Measurements from ENCODE around the gene INPP5J. TPM values are rescaled to one million over a fixed set of nuclear protein-coding genes. Genes with fewer than 3 reads are reported as not detected.
"Not testable (repeated sequence)": the region's sequence is repeated elsewhere in the genome, so short reads cannot be mapped to it uniquely, and the experiment has no call there.

Gene INPP5J
- total RNA-seq, 2 experiments from 2014 or later = 0.15 TPM; not detected in 1

- POLR2A ChIA-PET, CTCF ChIA-PET: not testable (repeated sequence)
Observed at GRCh38 chr22:31097539-31097938, 25.2 kb upstream of the INPP5J start.

DNA sequence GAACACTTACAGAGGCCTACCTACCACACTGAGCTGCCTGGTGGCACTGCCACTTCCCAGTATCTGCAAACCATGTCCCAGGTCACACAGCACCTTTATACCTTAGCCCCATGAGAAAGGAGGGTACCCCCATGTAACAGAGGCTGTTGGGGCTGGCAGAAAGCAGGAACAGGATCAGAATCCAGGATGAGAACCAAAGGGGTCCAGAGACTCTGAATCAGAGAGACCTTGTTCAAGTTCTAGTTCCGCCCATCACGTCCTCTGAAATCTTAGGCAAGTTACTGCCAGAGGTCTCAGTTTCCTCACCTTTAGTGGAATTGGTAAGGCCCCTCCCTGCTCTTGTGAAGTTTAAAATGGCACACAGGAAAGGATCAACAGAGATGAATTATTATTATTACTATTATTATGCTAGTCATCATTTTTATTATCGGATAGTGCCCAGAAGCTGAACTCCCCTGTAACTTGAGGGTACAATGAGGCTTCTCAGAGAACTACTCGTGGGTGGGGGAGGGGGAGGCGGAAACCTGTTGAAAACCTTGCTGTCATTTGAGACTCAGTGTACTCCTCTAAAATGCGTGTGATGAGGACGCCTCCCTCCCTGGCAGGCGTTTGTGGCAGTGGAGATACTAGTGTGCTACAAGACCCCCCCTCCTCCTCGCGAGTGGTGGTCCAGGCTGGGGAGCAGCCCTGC, 24.7 kb upstream of the INPP5J start:
- POLR2A ChIA-PET = no interaction called here
- CTCF ChIA-PET = no interaction called here

GRCh38 chr22:31098632-31099110, 24.1 kb upstream of the INPP5J start:
- POLR2A ChIA-PET = no interaction called here
- CTCF ChIA-PET = interaction anchor here (1.7 kb wide), 1 partner anchor 14 kb away, joined by 4 read pairs; no protein-coding TSS in a partner anchor

DNA sequence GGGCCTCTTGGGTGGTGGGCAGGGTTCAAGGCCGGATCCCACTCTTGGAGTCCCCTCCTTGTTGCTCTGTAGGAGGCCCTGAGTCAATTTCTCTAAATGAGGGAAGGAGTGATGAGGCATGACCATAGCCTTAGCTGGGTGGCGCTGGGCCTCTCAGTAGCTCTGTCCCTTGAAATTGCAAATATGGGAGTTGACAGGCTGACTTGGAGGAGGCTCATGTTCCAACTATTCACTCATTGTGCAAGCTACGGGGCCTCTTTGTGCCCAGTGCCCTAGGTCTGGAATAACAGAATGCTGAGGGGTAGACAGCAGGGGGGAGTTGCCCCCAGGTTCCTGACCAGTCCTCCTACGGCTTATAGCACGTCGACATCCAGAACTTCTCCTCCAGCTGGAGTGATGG, 23.4 kb upstream of the INPP5J start:
- ChIA-PET CTCF (interaction anchor here (1.7 kb wide), 1 partner anchor 14 kb away, joined by 4 read pairs; no protein-coding TSS in a partner anchor), POLR2A (no interaction called here)

DNA sequence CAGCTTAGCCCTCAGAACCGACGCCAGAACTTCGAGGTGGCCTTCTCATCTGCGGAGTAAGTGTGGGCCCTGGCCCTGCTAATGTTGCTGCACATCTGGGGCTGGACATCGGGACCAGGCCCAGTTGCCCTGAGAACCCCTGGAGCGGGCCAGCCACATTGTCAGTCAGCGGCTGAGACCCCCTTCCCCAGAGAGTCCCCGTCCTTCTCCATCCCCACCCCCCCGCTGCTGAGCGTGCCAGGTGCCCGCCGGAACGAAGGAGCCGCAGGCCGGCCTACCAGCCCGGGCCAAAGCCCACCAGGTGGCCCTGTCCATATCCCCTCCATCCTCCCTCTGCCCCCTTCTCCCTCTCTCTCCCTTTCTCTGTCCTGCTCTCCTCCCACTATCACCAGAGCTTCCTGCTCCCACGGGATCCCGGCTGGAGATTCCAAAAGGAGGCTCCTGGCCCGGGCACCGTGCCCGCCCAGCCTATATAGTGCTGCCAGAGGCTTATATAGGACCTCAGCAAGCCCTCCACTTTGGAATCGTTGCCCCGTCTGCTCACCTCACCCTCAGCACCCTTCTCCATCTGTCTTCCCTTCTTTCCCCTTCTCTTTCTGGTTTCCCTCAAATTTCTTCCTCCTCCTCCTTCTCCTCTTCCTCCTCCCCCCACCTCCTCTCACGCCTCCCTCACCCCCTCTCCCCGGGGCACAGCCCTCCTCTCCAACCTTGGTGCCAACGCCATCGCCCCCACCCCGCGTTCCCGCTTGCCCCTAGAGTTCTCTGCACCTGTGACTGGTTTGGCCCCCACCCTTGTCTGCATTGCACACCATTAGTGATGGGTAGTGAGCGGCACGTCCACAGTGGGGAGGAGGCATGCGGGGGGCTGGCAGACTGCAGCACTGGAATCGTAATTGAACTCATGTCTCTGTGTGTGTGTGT, 22.7 kb upstream of the INPP5J start:
- CTCF ChIA-PET = interaction anchor here (1.7 kb wide), 1 partner anchor 15 kb away, joined by 4 read pairs; no protein-coding TSS in a partner anchor
- POLR2A ChIA-PET = no interaction called here

GRCh38 chr22:31100762-31101525, 21.8 kb upstream of the INPP5J start:
- ChIA-PET POLR2A (no interaction called here), CTCF (no interaction called here)

- ChIA-PET CTCF (interaction anchor here (0.9 to 1.3 kb wide), 2 partner anchors 18 to 22 kb away, joined by 3 to 4 read pairs; partner anchors contain the start of gene SMTN), POLR2A (no interaction called here)
Observed at GRCh38 chr22:31102441-31103081, 20.2 kb upstream of the INPP5J start.

DNA sequence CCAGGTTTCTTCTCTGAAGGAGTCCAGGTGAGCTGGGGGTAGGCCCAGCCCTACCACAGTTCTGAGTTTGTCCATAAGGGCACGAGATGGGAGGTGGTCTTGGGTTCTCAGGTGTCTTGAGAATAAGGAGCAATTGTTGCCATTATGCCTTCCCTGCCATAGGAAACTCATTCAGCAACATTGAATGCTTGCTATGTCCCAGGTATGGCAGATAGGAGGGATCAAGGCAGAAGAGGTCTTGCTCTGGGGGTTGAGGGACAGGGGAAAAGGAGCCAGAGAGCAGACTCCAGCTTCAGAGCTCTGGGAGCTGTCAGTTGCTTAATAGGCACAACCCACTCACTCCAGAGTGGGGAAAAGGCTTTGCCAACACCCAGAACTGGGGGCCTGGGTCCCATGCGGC, 19.7 kb upstream of the INPP5J start:
- CTCF ChIA-PET = interaction anchor here (1.3 kb wide), 1 partner anchor 22 kb away, joined by 4 read pairs; the partner anchor contains the start of gene SMTN
- POLR2A ChIA-PET = no interaction called here

GRCh38 chr22:31103899-31104694, 18.7 kb upstream of the INPP5J start:
- ChIA-PET CTCF (interaction anchor here (1.3 to 1.4 kb wide), 3 partner anchors 15 to 45 kb away, joined by 3 read pairs; no protein-coding TSS in a partner anchor), POLR2A (interaction anchor here (1.4 kb wide), 1 partner anchor 19 kb away, joined by 3 read pairs; no protein-coding TSS in a partner anchor)

GRCh38 chr22:31104869-31105268, 17.9 kb upstream of the INPP5J start:
- CTCF ChIA-PET = interaction anchor here (1.3 to 1.4 kb wide), 3 partner anchors 15 to 44 kb away, joined by 3 read pairs; no protein-coding TSS in a partner anchor
- POLR2A ChIA-PET = interaction anchor here (1.4 kb wide), 1 partner anchor 20 kb away, joined by 3 read pairs; no protein-coding TSS in a partner anchor

GRCh38 chr22:31105282-31105929, 17.4 kb upstream of the INPP5J start:
- ChIA-PET CTCF (interaction anchor here (1.0 to 1.4 kb wide), 5 partner anchors 16 to 106 kb away, joined by 3 to 4 read pairs (median 3); partner anchors contain the start of gene LIMK2), POLR2A (interaction anchor here (1.4 kb wide), 1 partner anchor 20 kb away, joined by 3 read pairs; no protein-coding TSS in a partner anchor)

DNA sequence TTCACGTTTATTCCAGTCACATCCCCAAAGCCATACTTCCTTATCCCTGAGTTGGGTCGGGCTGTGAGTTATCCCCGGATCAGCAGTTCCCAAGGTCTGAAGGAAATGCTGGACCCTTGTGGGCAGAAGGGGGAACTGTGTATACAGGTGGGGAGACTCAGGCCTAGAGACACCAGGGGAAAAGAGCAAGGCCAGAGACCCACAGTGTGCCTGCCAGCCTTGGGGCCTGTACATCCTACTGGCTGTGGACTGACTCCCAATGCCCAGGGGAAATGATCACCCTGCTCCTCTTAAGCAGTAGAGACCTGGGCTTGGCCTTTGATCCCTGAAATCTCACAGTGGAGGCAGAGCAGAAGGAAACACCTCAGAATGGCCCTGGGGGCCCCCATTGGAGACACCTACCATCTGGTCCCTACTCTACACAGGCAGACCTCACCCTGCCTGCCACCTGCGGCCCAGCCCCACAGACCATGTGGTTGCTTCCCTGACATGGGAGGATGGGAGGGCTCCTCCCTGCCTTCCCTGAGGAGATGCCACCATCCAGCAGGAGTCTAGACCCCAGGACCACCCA, 16.7 kb upstream of the INPP5J start:
- POLR2A ChIA-PET = no interaction called here

GRCh38 chr22:31106731-31107177, 16.0 kb upstream of the INPP5J start:
- ChIA-PET POLR2A (interaction anchor here (0.6 to 1.5 kb wide), 4 partner anchors 21 to 137 kb away, joined by 3 to 8 read pairs (median 4); no protein-coding TSS in a partner anchor), CTCF (interaction anchor here (0.8 to 1.5 kb wide), 5 partner anchors 17 to 147 kb away, joined by 3 to 11 read pairs (median 4); partner anchors contain the start of gene LIMK2)

More for the DNA sequence above, 16.7 kb upstream of the INPP5J start:
- CTCF ChIA-PET = interaction anchor here (1.0 to 1.4 kb wide), 2 partner anchors 21 to 106 kb away, joined by 4 read pairs; partner anchors contain the start of gene LIMK2

GRCh38 chr22:31107178-31107893, 15.4 kb upstream of the INPP5J start, which contains the start of gene SELENOM:
SELENOM (minus strand) TSS chr22:31107568; CDS start chr22:31107505, 63 bp downstream.
- POLR2A ChIA-PET = interaction anchor here (0.6 to 1.5 kb wide), 7 partner anchors 22 to 138 kb away, joined by 3 to 8 read pairs (median 3); partner anchors contain the start of gene LIMK2
- CTCF ChIA-PET = interaction anchor here (0.8 to 1.7 kb wide), 8 partner anchors 17 to 146 kb away, joined by 3 to 11 read pairs (median 4); no protein-coding TSS in a partner anchor

GRCh38 chr22:31107894-31108218, 14.9 kb upstream of the INPP5J start:
- ChIA-PET POLR2A (interaction anchor here (0.7 to 1.5 kb wide), 5 partner anchors 23 to 138 kb away, joined by 3 to 8 read pairs (median 5); partner anchors contain the start of gene LIMK2), CTCF (interaction anchor here (0.6 to 1.7 kb wide), 8 partner anchors 16 to 130 kb away, joined by 3 to 11 read pairs (median 4); no protein-coding TSS in a partner anchor)

All from activated CD8-positive, alpha-beta memory T cell treated with anti-CD3 and anti-CD28 coated beads for 36 hours (primary cell).